Breast epithelium (tissue), 3 donors: ENCODE data around the gene GPHN.

ENCODE experiments used
- POLR2A ChIP-seq: fragments of 450-650 bp; IDR thresholded peaks from one replicate; pipeline ENCODE4 v1.6.1; 2016; ENCODE audit warnings: antibody characterized with exemption, mild to moderate bottlenecking, moderate library complexity
- POLR2AphosphoS5 ChIP-seq, 3 donors: sonication (generic); formaldehyde crosslinking; IDR thresholded peaks; one replicate each; pipeline ENCODE4 v1.6.1; 2017; ENCODE audit warnings: antibody characterized with exemption in 3 of 3
- TF ChIP-seq, protein P1 (sequence below), 3 donors: fragments of 450-650 bp; IDR thresholded peaks; one replicate each; pipeline ENCODE4 v1.5.1; 2016 to 2017; ENCODE audit warnings: antibody characterized with exemption in 3 of 3, mild to moderate bottlenecking in 3 of 3, moderate library complexity in 3 of 3

GRCh38 chr14:66645716-66646115 lies 137.8 kb downstream of the GPHN start:
- TF ChIP-seq, protein P1, sequence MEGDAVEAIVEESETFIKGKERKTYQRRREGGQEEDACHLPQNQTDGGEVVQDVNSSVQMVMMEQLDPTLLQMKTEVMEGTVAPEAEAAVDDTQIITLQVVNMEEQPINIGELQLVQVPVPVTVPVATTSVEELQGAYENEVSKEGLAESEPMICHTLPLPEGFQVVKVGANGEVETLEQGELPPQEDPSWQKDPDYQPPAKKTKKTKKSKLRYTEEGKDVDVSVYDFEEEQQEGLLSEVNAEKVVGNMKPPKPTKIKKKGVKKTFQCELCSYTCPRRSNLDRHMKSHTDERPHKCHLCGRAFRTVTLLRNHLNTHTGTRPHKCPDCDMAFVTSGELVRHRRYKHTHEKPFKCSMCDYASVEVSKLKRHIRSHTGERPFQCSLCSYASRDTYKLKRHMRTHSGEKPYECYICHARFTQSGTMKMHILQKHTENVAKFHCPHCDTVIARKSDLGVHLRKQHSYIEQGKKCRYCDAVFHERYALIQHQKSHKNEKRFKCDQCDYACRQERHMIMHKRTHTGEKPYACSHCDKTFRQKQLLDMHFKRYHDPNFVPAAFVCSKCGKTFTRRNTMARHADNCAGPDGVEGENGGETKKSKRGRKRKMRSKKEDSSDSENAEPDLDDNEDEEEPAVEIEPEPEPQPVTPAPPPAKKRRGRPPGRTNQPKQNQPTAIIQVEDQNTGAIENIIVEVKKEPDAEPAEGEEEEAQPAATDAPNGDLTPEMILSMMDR (IDR thresholded peaks at IDR 0.05), result no peak
- TF ChIP-seq POLR2AphosphoS5 (IDR thresholded peaks at IDR 0.05) (no peak), POLR2A (no peak)
